Prostate gland (tissue), 2 donors: Measurements from ENCODE around the gene IL10.

ENCODE experiments used
- CTCF ChIP-seq, 4 experiments: fragments of 200-600 bp in 2 of 4; fragments of 450-650 bp in 2 of 4; sonication (generic) in 2 of 4; IDR thresholded peaks; 1 replicate in 3 of 4; 2 replicates in 1 of 4; pipeline ENCODE4 v1.5.1; 2016 to 2019; ENCODE audit warnings: antibody characterized with exemption in 4 of 4, mild to moderate bottlenecking in 2 of 4, moderate library complexity in 2 of 4
- POLR2A ChIP-seq: fragments of 450-650 bp; IDR thresholded peaks from one replicate; pipeline ENCODE4 v1.6.1; 2016; ENCODE audit warnings: antibody characterized with exemption, mild to moderate bottlenecking
- POLR2AphosphoS5 ChIP-seq: sonication (generic); formaldehyde crosslinking; IDR thresholded peaks from one replicate; pipeline ENCODE4 v1.6.1; 2017; ENCODE audit warnings: antibody characterized with exemption

GRCh38 chr1:206769304-206769731 lies 3.0 kb downstream of the IL10 start:
- TF ChIP-seq CTCF (IDR thresholded peaks at IDR 0.05), result no peak
- TF ChIP-seq POLR2A, result no peak
- no peak for TF ChIP-seq POLR2AphosphoS5
